A549 (cell line): ENCODE data around the gene ALDH5A1.

Experiments
- EP300 ChIP-seq, 2 experiments: fragments of >200 bp; sonication (Bioruptor Twin); formaldehyde crosslinking; IDR thresholded peaks; 2 replicates in 1 of 2; 3 replicates in 1 of 2; pipeline ENCODE4 v1.6.1; 2016 to 2017
- KDM1A ChIP-seq: fragments of 200-600 bp; sonication (generic); IDR thresholded peaks from 2 replicates; pipeline ENCODE4 v1.6.1; 2016; ENCODE audit warnings: low read depth, mild to moderate bottlenecking
- NFE2L2 ChIP-seq: fragments of 150-350 bp; conservative IDR thresholded peaks from 2 replicates; pipeline ENCODE4 v1.6.1; 2014; ENCODE audit warnings: low read length
- SREBF2 ChIP-seq: fragments of 450-650 bp; IDR thresholded peaks from 2 replicates; pipeline ENCODE4 v1.6.1; 2014; ENCODE audit warnings: mild to moderate bottlenecking, moderate library complexity
- TP53 ChIP-seq: fragments of 250-450 bp; sonication (Bioruptor Pico); IDR thresholded peaks from 2 replicates; pipeline ENCODE4 v1.5.0; 2021; ENCODE audit warnings: mild to moderate bottlenecking, moderate library complexity
- TF ChIP-seq, protein P1 (sequence below): fragments of 150-350 bp; IDR thresholded peaks from 2 replicates; pipeline ENCODE4 v1.6.1; 2014; ENCODE audit warnings: low read depth, mild to moderate bottlenecking, low read length
- TF ChIP-seq, protein P2 (sequence below): fragments of >200 bp; sonication (Bioruptor Twin); formaldehyde crosslinking; IDR thresholded peaks from 3 replicates; pipeline ENCODE4 v1.5.1; 2016

DNA sequence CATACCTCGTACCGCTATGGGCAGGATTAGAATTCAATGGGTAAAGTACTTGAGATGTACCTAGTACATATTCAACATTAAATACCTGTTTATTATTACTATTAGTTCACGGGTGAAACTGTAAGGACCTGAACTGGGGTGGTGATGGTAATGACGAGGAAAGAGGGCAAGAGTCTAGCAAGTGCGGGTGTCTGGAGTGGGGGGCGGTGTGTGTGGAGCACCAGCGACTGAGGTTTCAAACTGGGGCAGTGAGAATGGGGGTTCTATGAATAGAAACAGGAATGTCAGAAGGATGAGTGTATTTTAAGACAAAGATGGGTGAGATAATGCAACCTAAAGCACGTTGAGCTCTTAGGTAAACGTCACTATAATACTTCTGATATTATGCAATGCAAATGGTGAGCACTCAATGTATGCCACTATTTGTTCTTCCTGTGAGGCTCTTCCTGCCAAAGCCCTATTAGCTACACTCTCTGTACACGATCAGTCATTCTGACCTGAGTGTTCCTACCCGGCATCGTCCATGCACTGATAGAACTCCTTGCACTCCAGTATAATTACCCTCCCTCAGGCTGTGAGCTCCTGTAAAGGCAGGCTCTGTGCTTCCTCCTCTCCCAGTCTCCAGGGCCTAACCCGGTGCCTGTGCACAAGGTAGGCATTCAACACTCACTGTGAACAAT lies 55.0 kb downstream of the ALDH5A1 start:
- TF ChIP-seq, protein P1, sequence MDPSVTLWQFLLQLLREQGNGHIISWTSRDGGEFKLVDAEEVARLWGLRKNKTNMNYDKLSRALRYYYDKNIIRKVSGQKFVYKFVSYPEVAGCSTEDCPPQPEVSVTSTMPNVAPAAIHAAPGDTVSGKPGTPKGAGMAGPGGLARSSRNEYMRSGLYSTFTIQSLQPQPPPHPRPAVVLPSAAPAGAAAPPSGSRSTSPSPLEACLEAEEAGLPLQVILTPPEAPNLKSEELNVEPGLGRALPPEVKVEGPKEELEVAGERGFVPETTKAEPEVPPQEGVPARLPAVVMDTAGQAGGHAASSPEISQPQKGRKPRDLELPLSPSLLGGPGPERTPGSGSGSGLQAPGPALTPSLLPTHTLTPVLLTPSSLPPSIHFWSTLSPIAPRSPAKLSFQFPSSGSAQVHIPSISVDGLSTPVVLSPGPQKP, result no peak
- TF ChIP-seq, protein P2, sequence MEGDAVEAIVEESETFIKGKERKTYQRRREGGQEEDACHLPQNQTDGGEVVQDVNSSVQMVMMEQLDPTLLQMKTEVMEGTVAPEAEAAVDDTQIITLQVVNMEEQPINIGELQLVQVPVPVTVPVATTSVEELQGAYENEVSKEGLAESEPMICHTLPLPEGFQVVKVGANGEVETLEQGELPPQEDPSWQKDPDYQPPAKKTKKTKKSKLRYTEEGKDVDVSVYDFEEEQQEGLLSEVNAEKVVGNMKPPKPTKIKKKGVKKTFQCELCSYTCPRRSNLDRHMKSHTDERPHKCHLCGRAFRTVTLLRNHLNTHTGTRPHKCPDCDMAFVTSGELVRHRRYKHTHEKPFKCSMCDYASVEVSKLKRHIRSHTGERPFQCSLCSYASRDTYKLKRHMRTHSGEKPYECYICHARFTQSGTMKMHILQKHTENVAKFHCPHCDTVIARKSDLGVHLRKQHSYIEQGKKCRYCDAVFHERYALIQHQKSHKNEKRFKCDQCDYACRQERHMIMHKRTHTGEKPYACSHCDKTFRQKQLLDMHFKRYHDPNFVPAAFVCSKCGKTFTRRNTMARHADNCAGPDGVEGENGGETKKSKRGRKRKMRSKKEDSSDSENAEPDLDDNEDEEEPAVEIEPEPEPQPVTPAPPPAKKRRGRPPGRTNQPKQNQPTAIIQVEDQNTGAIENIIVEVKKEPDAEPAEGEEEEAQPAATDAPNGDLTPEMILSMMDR, result no peak
- TF ChIP-seq TP53 (CRISPR knock-in tag) (no peak), NFE2L2 (no peak), SREBF2 (no peak), KDM1A (no peak), EP300 (IDR thresholded peaks at IDR 0.05) (no peak)
